WTC11 (cell line): ENCODE results near the gene NLRC5.
A peak's percentile ranks its signal among the peaks of the same experiment; 100 is the strongest.

ENCODE experiments used
- ESRRA ChIP-seq: sonication (generic); formaldehyde crosslinking; IDR thresholded peaks from 2 replicates; pipeline ENCODE4 v1.8.1; 2022; ENCODE audit warnings: mild to moderate bottlenecking, missing genetic modification reagents, borderline replicate concordance
- FOXJ3 ChIP-seq: sonication (generic); formaldehyde crosslinking; IDR thresholded peaks from 2 replicates; pipeline ENCODE4 v1.9.0; 2021; ENCODE audit warnings: missing genetic modification reagents, mild to moderate bottlenecking, borderline replicate concordance
- NR2C2 ChIP-seq: sonication (generic); formaldehyde crosslinking; IDR thresholded peaks from 2 replicates; pipeline ENCODE4 v1.8.0; 2022; ENCODE audit warnings: mild to moderate bottlenecking, missing genetic modification reagents
- NR3C1 ChIP-seq: sonication (generic); formaldehyde crosslinking; conservative IDR thresholded peaks from 2 replicates; pipeline ENCODE4 v1.8.1; 2023; ENCODE audit warnings: low read depth, mild to moderate bottlenecking, missing genetic modification reagents
- ZNF121 ChIP-seq: sonication (generic); formaldehyde crosslinking; IDR thresholded peaks from 2 replicates; pipeline ENCODE4 v1.8.0; 2023; ENCODE audit warnings: missing genetic modification reagents
- TF ChIP-seq, protein P1 (sequence below): fragments of 200-600 bp; IDR thresholded peaks from 2 replicates; pipeline ENCODE4 v1.8.0; 2022; ENCODE audit warnings: antibody characterized with exemption
- TF ChIP-seq, protein P2 (sequence below): sonication (generic); formaldehyde crosslinking; conservative IDR thresholded peaks from 2 replicates; pipeline ENCODE4 v1.8.1; 2022; ENCODE audit warnings: mild to moderate bottlenecking, missing genetic modification reagents
- TF ChIP-seq, protein P3 (sequence below): sonication (generic); formaldehyde crosslinking; IDR thresholded peaks from 2 replicates; pipeline ENCODE4 v1.8.0; 2022; ENCODE audit warnings: mild to moderate bottlenecking, missing genetic modification reagents
- TF ChIP-seq, protein P4 (sequence below): sonication (generic); formaldehyde crosslinking; IDR thresholded peaks from 2 replicates; pipeline ENCODE4 v1.8.1; 2022; ENCODE audit warnings: low read depth, mild to moderate bottlenecking, moderate library complexity, missing genetic modification reagents, borderline replicate concordance
- TF ChIP-seq, protein P5 (sequence below): sonication (generic); formaldehyde crosslinking; IDR thresholded peaks from 2 replicates; pipeline ENCODE4 v1.8.0; 2023; ENCODE audit warnings: missing genetic modification reagents, mild to moderate bottlenecking, borderline replicate concordance
- TF ChIP-seq, protein P6 (sequence below): sonication (generic); formaldehyde crosslinking; IDR thresholded peaks from 2 replicates; pipeline ENCODE4 v1.8.1; 2022; ENCODE audit warnings: mild to moderate bottlenecking, moderate library complexity, missing genetic modification reagents
- TF ChIP-seq, protein P7 (sequence below): fragments of 250-450 bp; sonication (Bioruptor Pico); IDR thresholded peaks from 2 replicates; pipeline ENCODE4 v1.9.0; 2021; ENCODE audit warnings: mild to moderate bottlenecking, borderline replicate concordance
- TF ChIP-seq, protein P8 (sequence below): sonication (generic); formaldehyde crosslinking; IDR thresholded peaks from 2 replicates; pipeline ENCODE4 v1.8.1; 2023; ENCODE audit warnings: mild to moderate bottlenecking, moderate library complexity, missing genetic modification reagents
- TF ChIP-seq, protein P9 (sequence below): sonication (generic); formaldehyde crosslinking; IDR thresholded peaks from 2 replicates; pipeline ENCODE4 v1.8.1; 2022; ENCODE audit warnings: missing genetic modification reagents, borderline replicate concordance

DNA sequence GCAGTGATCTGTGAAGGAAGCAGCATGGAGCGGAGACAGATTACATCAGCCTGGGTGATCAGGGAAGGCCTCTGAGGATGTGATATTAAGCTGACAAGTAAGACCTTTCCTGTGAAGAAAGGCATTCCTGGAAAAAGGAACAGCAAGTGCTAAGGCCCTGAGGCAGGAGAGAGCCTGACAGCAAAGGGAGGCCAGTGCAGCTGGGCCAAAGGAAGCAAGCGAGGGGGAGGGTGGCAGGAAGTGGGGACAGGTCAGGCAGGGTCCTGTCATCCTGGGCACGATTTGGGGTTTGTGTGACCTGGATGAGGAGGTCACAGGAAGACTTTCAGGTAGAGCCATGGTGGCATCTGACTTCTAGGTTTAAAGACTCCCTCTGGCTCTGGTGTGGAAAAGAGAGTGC lies 115.3 kb downstream of the NLRC5 start:
- TF ChIP-seq, protein P1, sequence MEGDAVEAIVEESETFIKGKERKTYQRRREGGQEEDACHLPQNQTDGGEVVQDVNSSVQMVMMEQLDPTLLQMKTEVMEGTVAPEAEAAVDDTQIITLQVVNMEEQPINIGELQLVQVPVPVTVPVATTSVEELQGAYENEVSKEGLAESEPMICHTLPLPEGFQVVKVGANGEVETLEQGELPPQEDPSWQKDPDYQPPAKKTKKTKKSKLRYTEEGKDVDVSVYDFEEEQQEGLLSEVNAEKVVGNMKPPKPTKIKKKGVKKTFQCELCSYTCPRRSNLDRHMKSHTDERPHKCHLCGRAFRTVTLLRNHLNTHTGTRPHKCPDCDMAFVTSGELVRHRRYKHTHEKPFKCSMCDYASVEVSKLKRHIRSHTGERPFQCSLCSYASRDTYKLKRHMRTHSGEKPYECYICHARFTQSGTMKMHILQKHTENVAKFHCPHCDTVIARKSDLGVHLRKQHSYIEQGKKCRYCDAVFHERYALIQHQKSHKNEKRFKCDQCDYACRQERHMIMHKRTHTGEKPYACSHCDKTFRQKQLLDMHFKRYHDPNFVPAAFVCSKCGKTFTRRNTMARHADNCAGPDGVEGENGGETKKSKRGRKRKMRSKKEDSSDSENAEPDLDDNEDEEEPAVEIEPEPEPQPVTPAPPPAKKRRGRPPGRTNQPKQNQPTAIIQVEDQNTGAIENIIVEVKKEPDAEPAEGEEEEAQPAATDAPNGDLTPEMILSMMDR = no peak
- TF ChIP-seq, protein P2, sequence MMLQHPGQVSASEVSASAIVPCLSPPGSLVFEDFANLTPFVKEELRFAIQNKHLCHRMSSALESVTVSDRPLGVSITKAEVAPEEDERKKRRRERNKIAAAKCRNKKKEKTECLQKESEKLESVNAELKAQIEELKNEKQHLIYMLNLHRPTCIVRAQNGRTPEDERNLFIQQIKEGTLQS = no peak
- TF ChIP-seq, protein P3, sequence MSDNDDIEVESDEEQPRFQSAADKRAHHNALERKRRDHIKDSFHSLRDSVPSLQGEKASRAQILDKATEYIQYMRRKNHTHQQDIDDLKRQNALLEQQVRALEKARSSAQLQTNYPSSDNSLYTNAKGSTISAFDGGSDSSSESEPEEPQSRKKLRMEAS (CRISPR knock-in tag) = no peak
- TF ChIP-seq, protein P4, sequence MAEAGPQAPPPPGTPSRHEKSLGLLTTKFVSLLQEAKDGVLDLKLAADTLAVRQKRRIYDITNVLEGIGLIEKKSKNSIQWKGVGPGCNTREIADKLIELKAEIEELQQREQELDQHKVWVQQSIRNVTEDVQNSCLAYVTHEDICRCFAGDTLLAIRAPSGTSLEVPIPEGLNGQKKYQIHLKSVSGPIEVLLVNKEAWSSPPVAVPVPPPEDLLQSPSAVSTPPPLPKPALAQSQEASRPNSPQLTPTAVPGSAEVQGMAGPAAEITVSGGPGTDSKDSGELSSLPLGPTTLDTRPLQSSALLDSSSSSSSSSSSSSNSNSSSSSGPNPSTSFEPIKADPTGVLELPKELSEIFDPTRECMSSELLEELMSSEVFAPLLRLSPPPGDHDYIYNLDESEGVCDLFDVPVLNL (CRISPR knock-in tag) = no peak
- peak; percentile 94 for TF ChIP-seq ZNF121 (CRISPR knock-in tag)
- no peak for TF ChIP-seq NR2C2 (CRISPR knock-in tag)
- TF ChIP-seq, protein P5, sequence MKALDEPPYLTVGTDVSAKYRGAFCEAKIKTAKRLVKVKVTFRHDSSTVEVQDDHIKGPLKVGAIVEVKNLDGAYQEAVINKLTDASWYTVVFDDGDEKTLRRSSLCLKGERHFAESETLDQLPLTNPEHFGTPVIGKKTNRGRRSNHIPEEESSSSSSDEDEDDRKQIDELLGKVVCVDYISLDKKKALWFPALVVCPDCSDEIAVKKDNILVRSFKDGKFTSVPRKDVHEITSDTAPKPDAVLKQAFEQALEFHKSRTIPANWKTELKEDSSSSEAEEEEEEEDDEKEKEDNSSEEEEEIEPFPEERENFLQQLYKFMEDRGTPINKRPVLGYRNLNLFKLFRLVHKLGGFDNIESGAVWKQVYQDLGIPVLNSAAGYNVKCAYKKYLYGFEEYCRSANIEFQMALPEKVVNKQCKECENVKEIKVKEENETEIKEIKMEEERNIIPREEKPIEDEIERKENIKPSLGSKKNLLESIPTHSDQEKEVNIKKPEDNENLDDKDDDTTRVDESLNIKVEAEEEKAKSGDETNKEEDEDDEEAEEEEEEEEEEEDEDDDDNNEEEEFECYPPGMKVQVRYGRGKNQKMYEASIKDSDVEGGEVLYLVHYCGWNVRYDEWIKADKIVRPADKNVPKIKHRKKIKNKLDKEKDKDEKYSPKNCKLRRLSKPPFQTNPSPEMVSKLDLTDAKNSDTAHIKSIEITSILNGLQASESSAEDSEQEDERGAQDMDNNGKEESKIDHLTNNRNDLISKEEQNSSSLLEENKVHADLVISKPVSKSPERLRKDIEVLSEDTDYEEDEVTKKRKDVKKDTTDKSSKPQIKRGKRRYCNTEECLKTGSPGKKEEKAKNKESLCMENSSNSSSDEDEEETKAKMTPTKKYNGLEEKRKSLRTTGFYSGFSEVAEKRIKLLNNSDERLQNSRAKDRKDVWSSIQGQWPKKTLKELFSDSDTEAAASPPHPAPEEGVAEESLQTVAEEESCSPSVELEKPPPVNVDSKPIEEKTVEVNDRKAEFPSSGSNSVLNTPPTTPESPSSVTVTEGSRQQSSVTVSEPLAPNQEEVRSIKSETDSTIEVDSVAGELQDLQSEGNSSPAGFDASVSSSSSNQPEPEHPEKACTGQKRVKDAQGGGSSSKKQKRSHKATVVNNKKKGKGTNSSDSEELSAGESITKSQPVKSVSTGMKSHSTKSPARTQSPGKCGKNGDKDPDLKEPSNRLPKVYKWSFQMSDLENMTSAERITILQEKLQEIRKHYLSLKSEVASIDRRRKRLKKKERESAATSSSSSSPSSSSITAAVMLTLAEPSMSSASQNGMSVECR = no peak
- TF ChIP-seq, protein P6, sequence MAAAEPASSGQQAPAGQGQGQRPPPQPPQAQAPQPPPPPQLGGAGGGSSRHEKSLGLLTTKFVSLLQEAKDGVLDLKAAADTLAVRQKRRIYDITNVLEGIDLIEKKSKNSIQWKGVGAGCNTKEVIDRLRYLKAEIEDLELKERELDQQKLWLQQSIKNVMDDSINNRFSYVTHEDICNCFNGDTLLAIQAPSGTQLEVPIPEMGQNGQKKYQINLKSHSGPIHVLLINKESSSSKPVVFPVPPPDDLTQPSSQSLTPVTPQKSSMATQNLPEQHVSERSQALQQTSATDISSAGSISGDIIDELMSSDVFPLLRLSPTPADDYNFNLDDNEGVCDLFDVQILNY = no peak
- TF ChIP-seq NR3C1 (CRISPR knock-in tag) = no peak
- TF ChIP-seq, protein P7, sequence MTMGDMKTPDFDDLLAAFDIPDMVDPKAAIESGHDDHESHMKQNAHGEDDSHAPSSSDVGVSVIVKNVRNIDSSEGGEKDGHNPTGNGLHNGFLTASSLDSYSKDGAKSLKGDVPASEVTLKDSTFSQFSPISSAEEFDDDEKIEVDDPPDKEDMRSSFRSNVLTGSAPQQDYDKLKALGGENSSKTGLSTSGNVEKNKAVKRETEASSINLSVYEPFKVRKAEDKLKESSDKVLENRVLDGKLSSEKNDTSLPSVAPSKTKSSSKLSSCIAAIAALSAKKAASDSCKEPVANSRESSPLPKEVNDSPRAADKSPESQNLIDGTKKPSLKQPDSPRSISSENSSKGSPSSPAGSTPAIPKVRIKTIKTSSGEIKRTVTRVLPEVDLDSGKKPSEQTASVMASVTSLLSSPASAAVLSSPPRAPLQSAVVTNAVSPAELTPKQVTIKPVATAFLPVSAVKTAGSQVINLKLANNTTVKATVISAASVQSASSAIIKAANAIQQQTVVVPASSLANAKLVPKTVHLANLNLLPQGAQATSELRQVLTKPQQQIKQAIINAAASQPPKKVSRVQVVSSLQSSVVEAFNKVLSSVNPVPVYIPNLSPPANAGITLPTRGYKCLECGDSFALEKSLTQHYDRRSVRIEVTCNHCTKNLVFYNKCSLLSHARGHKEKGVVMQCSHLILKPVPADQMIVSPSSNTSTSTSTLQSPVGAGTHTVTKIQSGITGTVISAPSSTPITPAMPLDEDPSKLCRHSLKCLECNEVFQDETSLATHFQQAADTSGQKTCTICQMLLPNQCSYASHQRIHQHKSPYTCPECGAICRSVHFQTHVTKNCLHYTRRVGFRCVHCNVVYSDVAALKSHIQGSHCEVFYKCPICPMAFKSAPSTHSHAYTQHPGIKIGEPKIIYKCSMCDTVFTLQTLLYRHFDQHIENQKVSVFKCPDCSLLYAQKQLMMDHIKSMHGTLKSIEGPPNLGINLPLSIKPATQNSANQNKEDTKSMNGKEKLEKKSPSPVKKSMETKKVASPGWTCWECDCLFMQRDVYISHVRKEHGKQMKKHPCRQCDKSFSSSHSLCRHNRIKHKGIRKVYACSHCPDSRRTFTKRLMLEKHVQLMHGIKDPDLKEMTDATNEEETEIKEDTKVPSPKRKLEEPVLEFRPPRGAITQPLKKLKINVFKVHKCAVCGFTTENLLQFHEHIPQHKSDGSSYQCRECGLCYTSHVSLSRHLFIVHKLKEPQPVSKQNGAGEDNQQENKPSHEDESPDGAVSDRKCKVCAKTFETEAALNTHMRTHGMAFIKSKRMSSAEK = no peak
- TF ChIP-seq, protein P8, sequence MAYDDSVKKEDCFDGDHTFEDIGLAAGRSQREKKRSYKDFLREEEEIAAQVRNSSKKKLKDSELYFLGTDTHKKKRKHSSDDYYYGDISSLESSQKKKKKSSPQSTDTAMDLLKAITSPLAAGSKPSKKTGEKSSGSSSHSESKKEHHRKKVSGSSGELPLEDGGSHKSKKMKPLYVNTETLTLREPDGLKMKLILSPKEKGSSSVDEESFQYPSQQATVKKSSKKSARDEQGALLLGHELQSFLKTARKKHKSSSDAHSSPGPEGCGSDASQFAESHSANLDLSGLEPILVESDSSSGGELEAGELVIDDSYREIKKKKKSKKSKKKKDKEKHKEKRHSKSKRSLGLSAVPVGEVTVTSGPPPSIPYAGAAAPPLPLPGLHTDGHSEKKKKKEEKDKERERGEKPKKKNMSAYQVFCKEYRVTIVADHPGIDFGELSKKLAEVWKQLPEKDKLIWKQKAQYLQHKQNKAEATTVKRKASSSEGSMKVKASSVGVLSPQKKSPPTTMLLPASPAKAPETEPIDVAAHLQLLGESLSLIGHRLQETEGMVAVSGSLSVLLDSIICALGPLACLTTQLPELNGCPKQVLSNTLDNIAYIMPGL (CRISPR knock-in tag) = no peak
- TF ChIP-seq ESRRA (CRISPR knock-in tag) = no peak
- TF ChIP-seq, protein P9, sequence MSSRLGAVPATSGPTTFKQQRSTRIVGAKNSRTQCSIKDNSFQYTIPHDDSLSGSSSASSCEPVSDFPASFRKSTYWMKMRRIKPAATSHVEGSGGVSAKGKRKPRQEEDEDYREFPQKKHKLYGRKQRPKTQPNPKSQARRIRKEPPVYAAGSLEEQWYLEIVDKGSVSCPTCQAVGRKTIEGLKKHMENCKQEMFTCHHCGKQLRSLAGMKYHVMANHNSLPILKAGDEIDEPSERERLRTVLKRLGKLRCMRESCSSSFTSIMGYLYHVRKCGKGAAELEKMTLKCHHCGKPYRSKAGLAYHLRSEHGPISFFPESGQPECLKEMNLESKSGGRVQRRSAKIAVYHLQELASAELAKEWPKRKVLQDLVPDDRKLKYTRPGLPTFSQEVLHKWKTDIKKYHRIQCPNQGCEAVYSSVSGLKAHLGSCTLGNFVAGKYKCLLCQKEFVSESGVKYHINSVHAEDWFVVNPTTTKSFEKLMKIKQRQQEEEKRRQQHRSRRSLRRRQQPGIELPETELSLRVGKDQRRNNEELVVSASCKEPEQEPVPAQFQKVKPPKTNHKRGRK (CRISPR knock-in tag) = no peak
- no peak for TF ChIP-seq FOXJ3 (CRISPR knock-in tag)
